Prostate gland (tissue), 2 donors: ENCODE data around the gene DAAM1. TPM values are rescaled to one million over a fixed set of nuclear protein-coding genes. Genes with fewer than 3 reads are reported as not detected.

ENCODE experiments used
- DNase-seq: peaks from one replicate; pipeline ENCODE4 v3.0.0-alpha.2; 2019; ENCODE audit warnings: low spot score
- H3K27ac ChIP-seq, 2 donors: fragments of 200-600 bp; sonication (generic); 2 replicates each; pipeline ENCODE4 v1.5.1; 2017 to 2019
- H3K27me3 ChIP-seq: fragments of 200-600 bp; sonication (generic); replicated peaks from 2 replicates; pipeline ENCODE4 v1.5.1; 2019; ENCODE audit not compliant: insufficient read depth
- H3K36me3 ChIP-seq, 2 donors: fragments of 200-600 bp; sonication (generic); 1 replicate in 1 of 2; 2 replicates in 1 of 2; pipeline versions ENCODE4 v1.5.1 to v1.8.1; 2017 to 2019
- H3K4me1 ChIP-seq: fragments of 200-600 bp; sonication (generic); replicated peaks from 2 replicates; pipeline ENCODE4 v1.5.1; 2019
- H3K4me3 ChIP-seq, 2 donors: fragments of 200-600 bp; sonication (generic); 2 replicates each; pipeline ENCODE4 v1.5.1; 2017 to 2019
- H3K9me3 ChIP-seq: fragments of 200-600 bp; sonication (generic); 2 replicates; pipeline ENCODE4 v1.5.1; 2017
- CTCF ChIP-seq, 4 experiments: fragments of 200-600 bp in 2 of 4; fragments of 450-650 bp in 2 of 4; sonication (generic) in 2 of 4; IDR thresholded peaks; 1 replicate in 3 of 4; 2 replicates in 1 of 4; pipeline ENCODE4 v1.5.1; 2016 to 2019; ENCODE audit warnings: antibody characterized with exemption in 4 of 4, mild to moderate bottlenecking in 2 of 4, moderate library complexity in 2 of 4
- POLR2A ChIP-seq: fragments of 450-650 bp; IDR thresholded peaks from one replicate; pipeline ENCODE4 v1.6.1; 2016; ENCODE audit warnings: antibody characterized with exemption, mild to moderate bottlenecking
- POLR2AphosphoS5 ChIP-seq: sonication (generic); formaldehyde crosslinking; IDR thresholded peaks from one replicate; pipeline ENCODE4 v1.6.1; 2017; ENCODE audit warnings: antibody characterized with exemption
- WGBS: methylation state at CpG from one replicate; pipeline ENCODE4 v1.1.5; 2018; 5-methylcytosine and 5-hydroxymethylcytosine counted together
- intact Hi-C: fragments of 100-400 bp; cut with DNase I; formaldehyde crosslinking; loops from one replicate; pipeline ENCODE4 v1.14.2; 2022
- total RNA-seq, 2 donors: library from RNA; depleted of rRNA; stranded (reverse); fragments of >200 nt; gene quantifications; one replicate each; pipeline ENCODE4 v1.1.0, GENCODE V29; 2016

DAAM1 gene
- total RNA-seq, 2 donors from 2014 or later = 35.4 to 58.3 TPM

- no peak for DNase-seq
- WGBS = 75% methylated on average over 3 of the region's 3 CpGs
- H3K4me1 ChIP-seq = no peaks in the 10 kb centered on the region
- H3K9me3 ChIP-seq = no peaks in the 10 kb centered on the region
- TF ChIP-seq POLR2A (no peak), POLR2AphosphoS5 (no peak), CTCF (IDR thresholded peaks at IDR 0.05) (no peak)
- H3K27ac ChIP-seq = no peak overlapping the region
- no peaks in the 10 kb centered on the region for H3K27me3 ChIP-seq
- intact Hi-C loops = no loop called here
- H3K4me3 ChIP-seq = no peak overlapping the region
- no peaks in the 10 kb centered on the region for H3K36me3 ChIP-seq
These were observed 40.0 kb downstream of the DAAM1 start for GRCh38 chr14:59228421-59228820.

GRCh38 chr14:59229653-59230406 is 41.4 kb downstream of the DAAM1 start:
- WGBS = 88% methylated on average over 3 of the region's 3 CpGs
- H3K9me3 ChIP-seq = no peaks in the 10 kb centered on the region

GRCh38 chr14:59236195-59236594 is 47.7 kb downstream of the DAAM1 start:
- no peaks in the 10 kb centered on the region for H3K4me1 ChIP-seq

More at GRCh38 chr14:59229653-59230406, 41.4 kb downstream of the DAAM1 start:
- no peaks in the 10 kb centered on the region for H3K36me3 ChIP-seq
- DNase-seq = no peak
- H3K4me3 ChIP-seq = no peak overlapping the region
- H3K27ac ChIP-seq = no peak overlapping the region
- no peaks in the 10 kb centered on the region for H3K4me1 ChIP-seq
- TF ChIP-seq POLR2A (no peak), CTCF (IDR thresholded peaks at IDR 0.05) (no peak), POLR2AphosphoS5 (no peak)
- intact Hi-C loops = no loop called here
- no peaks in the 10 kb centered on the region for H3K27me3 ChIP-seq

GRCh38 chr14:59238216-59238615 is 49.7 kb downstream of the DAAM1 start:
- no peak overlapping the region for H3K4me3 ChIP-seq
- intact Hi-C loops = no loop called here
- H3K36me3 ChIP-seq = no peaks in the 10 kb centered on the region
- no peaks in the 10 kb centered on the region for H3K4me1 ChIP-seq
- TF ChIP-seq CTCF (IDR thresholded peaks at IDR 0.05) (no peak), POLR2A (no peak), POLR2AphosphoS5 (no peak)
- 74% methylated on average over 5 of the region's 5 CpGs for WGBS
- no peak for DNase-seq
- H3K27ac ChIP-seq = no peak overlapping the region
- H3K27me3 ChIP-seq = no peaks in the 10 kb centered on the region
- H3K9me3 ChIP-seq = no peaks in the 10 kb centered on the region

More at GRCh38 chr14:59236195-59236594, 47.7 kb downstream of the DAAM1 start:
- H3K27ac ChIP-seq = no peak overlapping the region
- 62% methylated on average over 4 of the region's 4 CpGs for WGBS
- no peaks in the 10 kb centered on the region for H3K36me3 ChIP-seq
- no peak for TF ChIP-seq CTCF (IDR thresholded peaks at IDR 0.05)
- no peak for TF ChIP-seq POLR2A
- no peak for TF ChIP-seq POLR2AphosphoS5
- no peak for DNase-seq
- intact Hi-C loops = no loop called here
- H3K4me3 ChIP-seq = no peak overlapping the region
- H3K9me3 ChIP-seq = no peaks in the 10 kb centered on the region
- no peaks in the 10 kb centered on the region for H3K27me3 ChIP-seq

- Histone ChIP-seq H3K4me3 (no peak overlapping the region), H3K36me3 (no peaks in the 10 kb centered on the region), H3K27ac (no peak overlapping the region), H3K27me3 (no peaks in the 10 kb centered on the region), H3K9me3 (no peaks in the 10 kb centered on the region), H3K4me1 (no peaks in the 10 kb centered on the region)
- no peak for TF ChIP-seq POLR2AphosphoS5
- TF ChIP-seq POLR2A = no peak
- no peak for TF ChIP-seq CTCF (IDR thresholded peaks at IDR 0.05)
- no peak for DNase-seq
- intact Hi-C loops = no loop called here
These were observed 50.6 kb downstream of the DAAM1 start for GRCh38 chr14:59239022-59239421.
